Measurements from ENCODE around the gene FNDC11. TPM values are rescaled to one million over a fixed set of nuclear protein-coding genes. Genes with fewer than 3 reads are reported as not detected.

The FNDC11 gene
- polyA plus RNA-seq, 4 donors, result 0.99 to 2.1 (median 1.6) TPM

DNA sequence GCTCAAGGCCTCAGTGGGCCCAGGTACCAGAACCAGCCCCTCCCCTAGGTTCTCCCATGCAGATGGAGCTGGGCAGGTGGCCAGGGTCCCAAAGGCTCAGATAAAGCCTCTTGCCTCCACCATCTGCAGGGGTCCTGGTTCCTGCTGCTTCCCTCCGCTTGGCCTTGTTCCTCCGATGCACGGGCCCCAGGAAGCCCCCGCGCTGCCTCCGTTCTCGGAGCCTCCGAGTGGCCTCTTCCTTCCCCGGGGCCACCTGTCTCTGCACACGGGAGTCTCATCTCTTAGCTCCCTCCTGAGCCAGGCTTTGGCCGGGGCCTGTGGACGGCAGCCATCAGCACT is 14.9 kb upstream of the FNDC11 start:
- DNase-seq (ENCODE audit: low read depth in 4 of 4, low spot score in 2 of 4), result no peak

DNA sequence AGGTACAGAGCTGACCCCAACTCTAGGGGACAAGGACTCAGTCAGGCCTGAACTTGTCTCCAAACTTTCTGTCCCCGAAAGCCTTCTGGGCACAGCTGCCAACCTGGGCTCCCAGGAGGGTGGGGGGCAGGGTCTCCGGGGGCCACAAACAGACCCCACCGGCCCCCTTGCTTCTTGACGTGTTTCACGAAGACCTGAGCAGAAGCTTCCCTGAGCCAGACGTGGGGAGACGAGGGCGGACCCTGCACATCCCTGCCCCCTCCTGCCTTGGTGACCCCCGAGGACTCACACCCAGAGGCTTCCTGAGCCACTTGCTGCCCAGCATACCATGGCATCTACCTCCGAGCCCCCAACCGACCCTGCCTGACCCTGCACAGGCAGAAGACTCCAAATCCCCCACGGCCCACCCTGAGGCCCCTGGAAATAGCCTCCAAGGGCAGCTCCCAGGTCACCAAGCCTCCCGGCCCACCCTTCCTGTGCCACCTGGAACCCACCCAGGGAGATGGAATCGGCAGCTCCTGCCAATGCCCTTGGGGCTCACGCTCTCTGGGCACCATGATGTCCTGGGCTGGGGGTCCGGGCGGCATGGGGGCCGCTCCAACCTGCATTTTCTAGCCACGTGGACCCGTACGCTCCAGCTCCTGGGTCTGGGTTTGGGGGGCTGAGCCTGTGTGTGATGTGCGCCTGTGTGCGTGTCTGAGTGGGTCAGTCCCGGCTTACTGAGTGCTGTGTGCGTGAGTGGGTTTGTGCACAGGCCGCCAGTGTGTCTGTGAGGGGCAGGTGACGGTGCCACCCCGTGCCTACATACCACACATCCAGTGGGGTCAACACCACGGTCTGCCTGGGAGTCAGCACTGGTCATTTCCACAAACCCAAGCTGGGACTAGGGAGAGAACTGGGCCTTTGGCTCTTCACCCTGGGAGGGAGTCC is 14.3 kb upstream of the FNDC11 start:
- no peak for DNase-seq (ENCODE audit: low read depth in 4 of 4, low spot score in 2 of 4)

DNA sequence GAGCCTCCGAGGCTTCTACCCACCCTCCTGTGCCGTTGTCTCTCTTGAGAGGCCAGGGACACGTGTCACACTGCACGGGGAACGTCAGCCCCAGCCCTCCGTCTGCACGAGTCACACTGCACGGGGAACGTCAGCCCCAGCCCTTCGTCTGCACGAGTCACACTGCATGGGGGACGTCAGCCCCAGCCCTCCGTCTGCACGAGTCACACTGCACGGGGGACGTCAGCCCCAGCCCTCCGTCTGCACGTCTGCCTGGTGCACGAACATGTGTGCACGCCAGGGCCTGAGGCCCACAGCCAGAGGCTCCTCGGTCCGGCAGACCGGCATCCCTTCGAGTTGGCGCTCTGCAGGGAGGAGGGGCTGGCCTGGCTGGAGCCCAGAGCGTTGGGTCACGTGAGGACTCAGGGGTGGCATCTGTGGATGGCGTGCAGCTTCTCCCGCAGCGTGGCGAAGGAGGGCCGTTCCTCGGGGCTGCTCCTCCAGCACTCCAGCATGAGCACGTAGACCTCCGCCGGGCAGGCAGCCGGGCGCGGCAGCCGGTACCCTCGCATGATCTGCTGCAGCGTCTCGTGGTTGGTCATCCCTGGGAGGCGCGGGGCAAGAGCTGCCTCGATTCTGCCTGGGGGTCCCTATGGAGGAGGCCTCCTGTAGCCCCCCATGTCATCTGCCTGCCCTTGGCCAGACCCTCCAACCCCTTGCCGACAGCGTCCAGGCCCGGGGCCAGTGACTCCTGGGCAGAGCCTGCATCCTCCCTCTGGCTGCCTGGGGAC is 13.4 kb upstream of the FNDC11 start:
- no peak for DNase-seq (ENCODE audit: low read depth in 4 of 4, low spot score in 2 of 4)

DNA sequence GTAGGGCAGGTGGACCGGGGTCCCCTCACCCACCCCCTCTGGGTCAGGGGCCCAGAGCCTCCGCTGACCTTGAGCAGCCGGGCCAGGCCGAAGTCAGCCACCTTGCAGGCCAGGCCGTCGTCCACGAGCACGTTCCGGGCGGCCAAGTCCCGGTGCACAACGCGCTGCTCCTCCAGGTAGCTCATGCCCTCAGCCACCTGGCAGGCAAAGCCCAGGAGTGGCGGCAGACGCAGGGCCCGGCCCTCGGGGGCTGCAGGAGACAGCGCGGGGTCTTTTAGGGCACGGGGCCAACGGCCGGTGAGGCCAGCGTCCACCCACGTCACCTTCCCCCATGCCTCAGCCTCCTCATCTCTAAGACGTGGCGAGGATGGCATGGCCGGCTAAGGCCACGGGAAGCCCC is 12.6 kb upstream of the FNDC11 start:
- no peak for DNase-seq (ENCODE audit: low read depth in 4 of 4, low spot score in 2 of 4)

DNA sequence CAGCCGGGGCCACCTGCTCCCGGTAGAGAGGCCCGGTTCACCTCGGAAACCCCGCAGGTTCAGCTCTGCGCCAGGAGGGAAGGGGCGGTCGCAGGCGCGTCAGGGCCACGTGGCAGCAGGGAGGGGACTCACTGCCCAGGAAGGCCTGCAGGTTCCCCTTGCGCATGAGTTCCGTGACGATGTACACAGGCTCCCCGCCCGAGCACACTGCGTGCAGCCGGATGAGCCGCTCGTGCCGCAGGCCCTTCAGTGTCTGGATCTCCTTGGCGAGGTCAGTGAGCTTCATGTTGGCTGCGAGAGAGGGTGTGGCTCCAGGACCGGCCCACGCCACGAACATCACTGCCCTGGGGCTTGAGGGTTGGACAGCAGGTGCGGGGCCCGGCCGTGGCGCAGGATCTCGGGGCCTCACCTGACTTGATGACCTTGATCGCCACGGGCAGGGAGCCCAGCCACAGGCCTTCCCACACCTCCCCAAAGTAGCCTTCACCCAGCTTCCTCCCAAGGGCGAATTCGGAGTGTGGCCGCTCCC is 11.9 kb upstream of the FNDC11 start:
- no peak for DNase-seq (ENCODE audit: low read depth in 4 of 4, low spot score in 2 of 4)

DNA sequence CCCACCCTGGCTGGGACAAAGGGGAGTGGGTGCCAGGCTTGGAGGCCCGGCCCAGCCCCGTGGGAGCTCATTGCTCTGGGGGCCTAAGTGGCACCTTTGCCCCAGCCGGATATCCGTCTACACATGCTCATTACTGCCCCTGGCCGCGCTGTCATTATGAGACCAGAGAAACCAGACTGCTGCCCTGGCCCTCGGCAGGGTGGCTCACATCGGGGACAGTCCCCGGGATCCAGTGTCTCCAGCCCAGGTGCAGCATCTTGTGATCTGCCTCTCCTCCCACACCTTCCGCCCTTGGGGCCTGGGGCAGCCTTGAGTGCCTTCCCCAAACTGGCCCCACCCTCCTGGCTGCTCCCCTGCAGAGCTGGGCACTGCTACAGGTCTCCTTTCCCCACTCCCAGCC is 11.3 kb upstream of the FNDC11 start:
- no peak for DNase-seq (ENCODE audit: low read depth in 4 of 4, low spot score in 2 of 4)

DNA sequence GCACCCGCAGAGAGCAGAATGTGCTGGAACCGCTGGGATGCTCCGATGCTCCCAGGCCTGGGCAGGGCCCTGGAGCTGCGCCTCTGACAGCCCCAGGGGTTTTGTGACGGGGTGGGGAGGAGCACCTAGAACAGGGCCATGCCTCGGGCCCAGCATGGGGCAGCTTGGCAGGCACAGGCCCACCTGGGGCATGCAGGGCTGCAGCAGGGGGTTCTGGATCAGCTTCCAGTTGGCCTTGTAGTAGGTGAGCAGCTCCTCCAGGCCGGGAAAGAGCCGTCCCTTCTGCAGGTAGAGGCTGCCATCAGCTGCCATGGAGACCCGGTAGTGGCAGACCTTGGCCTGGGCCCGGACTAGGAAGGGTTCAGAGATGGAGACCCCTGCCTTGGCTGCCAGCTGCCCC is 10.8 kb upstream of the FNDC11 start:
- DNase-seq (ENCODE audit: low read depth in 4 of 4, low spot score in 2 of 4), result no peak

DNA sequence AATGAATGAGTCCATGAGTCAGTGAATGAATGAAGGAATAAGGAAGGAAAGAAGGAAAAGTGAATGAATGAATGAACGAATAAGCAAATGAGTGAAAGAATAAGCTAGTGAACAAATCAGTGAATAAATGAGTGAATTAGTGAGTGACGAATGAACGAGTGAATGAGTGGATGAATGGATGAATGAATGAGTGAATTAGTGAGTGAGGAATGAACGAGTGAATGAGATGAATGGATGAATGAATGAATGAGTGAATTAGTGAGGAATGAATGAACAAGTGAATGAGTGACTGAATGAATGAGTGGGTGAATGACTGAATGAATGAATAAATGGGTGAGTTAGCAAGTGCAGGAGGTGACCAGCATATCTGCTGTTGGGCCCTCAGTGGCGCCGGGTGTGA is 10.2 kb upstream of the FNDC11 start:
- no peak for DNase-seq (ENCODE audit: low read depth in 4 of 4, low spot score in 2 of 4)

DNA sequence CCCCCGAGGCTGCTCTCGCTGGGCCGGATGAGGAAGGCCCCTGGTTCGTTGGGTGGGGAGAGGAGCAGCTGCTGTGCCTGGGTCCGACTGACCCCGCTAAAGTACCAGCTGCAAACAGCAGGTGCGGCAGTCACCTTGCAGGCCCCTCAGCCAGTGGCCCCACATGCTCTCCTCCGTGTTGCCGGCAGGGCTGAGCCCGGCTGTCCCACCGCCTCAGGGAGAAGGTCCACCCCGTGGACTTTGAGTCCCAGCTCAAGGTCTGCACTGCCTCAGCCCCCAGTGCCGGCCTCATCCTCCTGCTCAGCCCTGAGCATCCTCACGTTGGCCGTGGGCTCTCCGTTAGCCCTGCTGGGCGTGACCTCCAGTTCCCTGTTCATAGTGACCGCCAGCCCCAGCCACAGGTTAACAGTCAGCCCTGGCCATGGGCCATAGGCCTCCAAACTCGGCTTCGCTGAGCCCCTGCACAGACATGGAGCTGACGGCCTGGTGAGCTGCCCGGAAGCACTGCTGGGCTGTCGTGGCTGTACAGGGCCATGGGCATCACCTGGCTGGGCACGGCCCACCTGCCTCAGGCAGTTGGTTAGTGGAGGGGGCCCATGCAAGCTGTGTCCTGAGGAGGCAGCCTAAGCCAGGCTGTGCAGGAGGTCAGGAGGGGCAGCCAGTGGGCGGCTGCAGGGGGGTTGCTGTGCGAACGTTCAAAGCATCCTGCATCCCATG is 9.6 kb upstream of the FNDC11 start:
- DNase-seq (ENCODE audit: low read depth in 4 of 4, low spot score in 2 of 4), result no peak

DNA sequence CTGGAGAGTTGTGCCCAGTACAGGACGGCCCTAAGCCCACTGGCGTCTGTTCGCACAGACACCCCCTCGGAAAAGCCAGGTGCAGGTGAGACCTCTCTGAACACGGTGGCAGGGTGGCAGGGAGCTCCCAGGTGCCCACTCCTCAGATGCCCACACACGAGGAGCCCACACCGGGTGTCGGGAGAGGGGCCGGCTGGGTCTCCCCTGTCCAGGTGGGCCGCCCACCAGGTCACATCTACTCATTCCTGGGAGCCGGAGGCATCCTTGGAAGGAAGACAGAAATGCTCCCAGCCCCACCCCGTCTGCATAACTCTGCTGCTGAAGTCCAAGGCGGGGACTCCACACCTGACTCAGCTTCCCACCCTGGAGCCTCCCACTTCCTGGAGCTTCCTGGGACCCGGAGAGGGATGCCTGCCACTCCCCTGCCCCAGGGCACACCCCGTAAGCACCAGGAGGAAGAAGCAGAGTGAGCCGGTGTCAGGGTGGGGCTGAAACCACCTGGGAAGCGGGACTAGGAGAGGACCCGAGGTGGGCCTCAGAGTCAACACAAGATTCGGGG is 8.9 kb upstream of the FNDC11 start:
- DNase-seq (ENCODE audit: low read depth in 4 of 4, low spot score in 2 of 4), result no peak

DNA sequence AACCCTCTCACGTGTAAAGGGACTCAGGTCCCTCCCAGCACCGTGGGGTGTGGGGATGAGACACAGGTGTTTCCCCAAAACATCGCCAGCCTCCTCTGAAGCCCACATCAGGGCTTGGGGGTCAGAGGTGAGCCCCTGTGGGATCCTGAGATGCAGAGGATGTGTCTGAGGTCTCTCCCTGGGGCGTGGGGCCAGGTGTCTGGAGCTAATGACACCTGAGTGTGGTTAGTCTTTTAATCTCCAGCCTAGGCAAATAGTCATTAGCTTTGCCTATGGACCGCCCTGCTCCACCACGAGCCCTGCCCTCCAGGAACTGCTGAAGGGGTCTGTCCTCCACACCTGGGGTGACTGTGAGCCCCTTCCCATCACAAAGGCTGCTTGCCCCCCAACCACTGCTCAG is 8.1 kb upstream of the FNDC11 start:
- DNase-seq (ENCODE audit: low read depth in 4 of 4, low spot score in 2 of 4), result no peak

DNA sequence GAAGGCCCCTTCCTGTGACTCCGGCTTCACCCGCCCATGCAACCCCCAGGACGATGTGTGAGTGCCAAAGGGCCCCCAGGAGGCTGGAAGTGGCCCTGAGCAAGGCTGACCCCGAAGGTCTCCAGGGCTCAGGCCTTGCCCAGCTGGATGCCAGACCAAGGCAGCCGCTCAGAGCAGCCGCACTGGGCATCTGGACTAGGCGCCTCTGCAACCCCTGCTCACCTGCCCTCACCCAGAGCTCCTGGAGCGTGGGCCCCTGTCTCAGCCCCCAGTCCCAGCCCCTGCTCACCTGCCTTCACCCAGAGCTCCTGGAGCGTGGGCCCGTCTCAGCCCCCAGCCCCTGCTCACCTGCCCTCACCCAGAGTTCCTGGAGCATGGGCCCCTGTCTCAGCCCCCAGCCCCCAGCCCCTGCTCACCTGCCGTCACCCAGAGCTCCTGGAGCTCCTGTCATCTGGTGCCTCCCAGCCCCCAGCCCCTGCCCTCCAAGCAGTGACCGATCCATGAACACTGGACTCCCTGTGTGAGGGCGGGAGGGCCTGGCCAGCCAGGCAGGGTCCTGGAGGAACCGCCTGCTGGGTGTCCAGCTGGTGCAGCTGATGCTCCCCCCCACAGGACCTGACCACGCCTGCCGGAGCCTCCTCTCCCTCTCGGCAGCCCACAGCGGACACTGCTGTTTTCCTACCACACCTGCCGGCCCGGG is 7.6 kb upstream of the FNDC11 start:
- DNase-seq (ENCODE audit: low read depth in 4 of 4, low spot score in 2 of 4), result no peak

DNA sequence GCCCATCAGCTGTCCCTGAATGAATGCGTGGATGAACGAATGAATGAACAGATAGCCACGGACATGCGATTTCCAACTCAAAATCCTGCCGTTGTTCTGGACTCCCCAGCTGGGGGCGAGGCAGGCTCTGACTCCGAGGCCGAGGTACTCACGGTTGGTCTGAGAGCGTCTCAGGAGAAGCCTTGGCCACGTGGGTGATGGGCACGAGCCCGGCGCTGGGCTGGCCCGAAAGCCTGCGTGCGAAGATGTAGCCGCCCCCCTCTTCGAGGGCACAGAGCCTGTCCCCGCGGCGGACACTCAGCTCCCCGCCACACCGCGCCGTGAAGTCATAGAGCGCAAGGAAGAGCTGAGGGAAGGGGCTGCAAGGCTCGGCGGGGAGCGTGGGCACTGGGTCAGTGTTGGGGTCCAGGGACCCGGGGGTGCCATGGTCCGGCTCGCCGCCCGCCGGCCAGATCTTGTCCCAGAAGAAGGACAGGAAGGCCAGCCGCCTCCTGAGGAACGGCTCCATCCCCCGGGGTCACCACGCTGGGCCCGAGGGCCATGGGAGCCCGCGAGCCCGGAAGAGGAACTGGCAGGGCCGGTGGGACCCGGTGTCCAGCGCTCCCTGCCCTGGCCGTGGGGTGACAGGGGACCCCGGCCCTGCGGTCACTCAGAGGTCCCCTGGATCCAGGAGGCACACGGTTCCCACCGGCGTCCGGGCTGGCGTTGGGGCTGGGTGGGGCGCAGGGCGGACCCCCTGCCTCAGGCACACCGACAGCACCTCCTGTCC is 6.8 kb upstream of the FNDC11 start:
- DNase-seq (ENCODE audit: low read depth in 4 of 4, low spot score in 2 of 4), result no peak

DNA sequence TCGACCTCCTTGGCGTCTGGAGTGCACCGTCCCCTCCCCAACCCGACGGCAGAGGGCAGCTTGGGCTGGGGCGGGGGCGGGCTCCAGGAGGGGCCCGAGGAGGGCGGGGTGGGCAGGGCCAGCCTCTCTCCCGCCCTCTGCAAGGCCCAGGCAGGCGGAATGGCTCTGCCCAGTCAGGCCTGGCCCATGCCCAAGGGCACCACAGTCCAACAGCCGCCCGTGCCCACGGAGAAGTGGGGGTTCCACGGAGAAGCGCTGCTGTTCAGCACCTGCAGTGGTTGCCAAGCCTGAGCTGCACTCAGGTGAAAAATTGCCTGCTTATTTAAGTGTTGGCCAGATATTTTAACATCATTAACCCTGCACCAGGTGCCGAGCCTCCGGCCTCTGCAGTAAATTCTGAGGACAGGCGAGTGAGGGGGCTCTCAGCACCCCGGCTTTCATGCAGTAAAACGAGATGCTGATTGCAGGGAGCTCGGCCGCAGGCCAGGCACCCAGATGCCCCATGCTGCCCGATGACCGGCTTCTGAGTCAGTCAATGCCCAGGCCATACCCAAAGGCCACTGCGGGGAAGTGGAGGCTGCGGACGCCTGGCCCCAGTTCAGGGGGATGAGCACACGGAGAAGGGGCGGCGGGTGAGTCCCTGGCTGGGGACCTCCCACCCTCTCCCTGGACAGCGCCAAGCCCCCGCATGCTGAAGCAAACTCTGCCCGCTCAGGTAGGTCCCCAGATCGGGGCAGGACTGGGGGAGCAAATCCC is 6.1 kb upstream of the FNDC11 start, which contains the start of gene SRMS:
TSS of gene SRMS (minus strand) at position 25 of the 756 bp plus-strand sequence. CDS start 286 bp downstream, outside the sequence.
- DNase-seq (ENCODE audit: low read depth in 4 of 4, low spot score in 2 of 4), result no peak

DNA sequence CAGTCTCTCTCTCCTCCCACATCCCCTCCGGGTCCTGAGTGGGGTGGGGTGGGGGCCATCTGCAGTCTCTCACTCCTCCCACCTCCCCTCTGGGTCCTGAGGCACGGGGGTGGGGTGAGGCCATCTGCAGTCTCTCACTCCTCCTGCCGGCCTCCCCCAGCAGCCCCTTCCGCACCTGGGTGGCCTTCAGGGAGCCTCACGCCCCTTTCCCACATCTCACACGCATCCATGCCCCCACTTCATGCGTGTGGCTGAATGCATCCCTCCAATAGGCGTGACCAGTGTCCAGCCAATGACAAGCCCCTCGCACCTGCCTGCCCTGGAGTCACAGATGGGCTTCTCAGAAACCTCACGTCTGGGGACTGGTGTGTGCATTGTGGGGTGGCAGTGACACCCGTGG is 5.4 kb upstream of the FNDC11 start:
- no peak for DNase-seq (ENCODE audit: low read depth in 4 of 4, low spot score in 2 of 4)

DNA sequence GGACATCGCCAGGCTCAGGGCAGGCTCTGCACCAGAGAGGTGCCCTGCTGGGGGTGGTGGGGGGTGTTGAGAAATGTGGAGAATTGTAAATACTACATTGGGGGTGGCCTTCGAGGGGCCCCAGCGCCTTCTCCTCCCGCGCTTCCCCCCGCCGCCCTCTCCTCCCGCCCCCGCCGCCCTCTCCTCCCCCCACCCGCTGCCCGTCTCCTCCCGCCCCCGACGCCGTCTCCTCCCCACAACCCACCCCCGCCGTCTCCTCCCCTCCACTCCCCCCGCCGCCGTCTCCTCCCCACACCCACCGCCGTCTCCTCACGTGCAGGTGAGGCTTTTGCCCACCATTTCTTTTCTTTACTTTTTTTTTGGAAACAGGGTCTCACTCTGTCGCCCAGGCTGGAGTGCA is 4.9 kb upstream of the FNDC11 start:
- no peak for DNase-seq (ENCODE audit: low read depth in 4 of 4, low spot score in 2 of 4)

DNA sequence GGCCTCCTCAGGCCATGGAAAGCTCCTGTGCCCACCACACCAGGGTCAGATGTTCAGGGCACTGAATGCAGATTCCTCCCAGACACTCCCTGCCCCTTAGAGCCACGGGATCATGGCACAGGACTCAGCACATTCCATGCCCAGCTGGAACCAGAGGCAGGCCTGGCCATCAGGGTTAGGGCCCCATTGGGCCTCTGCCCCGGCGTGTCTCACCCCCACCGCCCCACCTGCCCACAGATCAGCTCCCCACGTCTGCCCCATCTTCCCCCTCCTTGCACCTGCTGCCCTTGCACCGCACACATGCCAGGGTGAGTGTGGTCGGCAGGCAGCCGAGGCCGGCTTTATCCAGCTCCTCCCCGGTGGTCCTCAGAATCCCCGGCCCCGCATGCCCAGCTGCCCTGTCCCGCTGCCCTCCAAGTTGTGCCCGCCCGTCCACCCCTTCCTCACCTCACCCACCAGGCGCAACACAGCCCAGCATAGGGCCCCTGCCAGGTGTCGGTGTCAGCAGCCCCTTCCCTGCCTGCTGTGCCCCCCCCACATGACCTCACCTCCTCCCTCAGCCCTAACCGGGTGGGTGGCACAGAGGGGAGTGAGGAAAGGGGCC is 4.2 kb upstream of the FNDC11 start:
- DNase-seq (ENCODE audit: low read depth in 4 of 4, low spot score in 2 of 4), result no peak

DNA sequence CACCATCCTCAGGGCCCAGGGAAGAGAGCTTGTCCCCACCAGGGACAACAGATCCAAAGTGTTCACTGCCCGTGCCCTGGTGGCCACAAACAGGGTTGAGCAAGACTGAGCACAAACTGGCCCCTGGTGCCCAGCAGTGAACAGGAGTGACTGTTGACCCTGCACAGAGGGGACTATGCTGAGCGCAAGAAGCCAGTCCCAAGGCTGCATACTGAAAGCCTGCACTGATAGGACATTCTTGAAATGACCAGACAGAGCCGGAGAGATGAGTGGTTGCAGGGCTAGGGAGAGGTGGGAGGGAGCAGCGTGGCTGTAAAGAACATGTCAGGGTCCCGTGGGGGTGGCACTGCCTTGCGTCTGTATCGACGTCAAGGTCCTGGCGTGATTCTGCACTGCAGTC is 2.9 kb upstream of the FNDC11 start:
- no peak for DNase-seq (ENCODE audit: low read depth in 4 of 4, low spot score in 2 of 4)

Data from left renal cortex interstitium (tissue), 4 donors.